ENCODE results near the gene SHBG.

SHBG gene, protein sequence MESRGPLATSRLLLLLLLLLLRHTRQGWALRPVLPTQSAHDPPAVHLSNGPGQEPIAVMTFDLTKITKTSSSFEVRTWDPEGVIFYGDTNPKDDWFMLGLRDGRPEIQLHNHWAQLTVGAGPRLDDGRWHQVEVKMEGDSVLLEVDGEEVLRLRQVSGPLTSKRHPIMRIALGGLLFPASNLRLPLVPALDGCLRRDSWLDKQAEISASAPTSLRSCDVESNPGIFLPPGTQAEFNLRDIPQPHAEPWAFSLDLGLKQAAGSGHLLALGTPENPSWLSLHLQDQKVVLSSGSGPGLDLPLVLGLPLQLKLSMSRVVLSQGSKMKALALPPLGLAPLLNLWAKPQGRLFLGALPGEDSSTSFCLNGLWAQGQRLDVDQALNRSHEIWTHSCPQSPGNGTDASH

DNA sequence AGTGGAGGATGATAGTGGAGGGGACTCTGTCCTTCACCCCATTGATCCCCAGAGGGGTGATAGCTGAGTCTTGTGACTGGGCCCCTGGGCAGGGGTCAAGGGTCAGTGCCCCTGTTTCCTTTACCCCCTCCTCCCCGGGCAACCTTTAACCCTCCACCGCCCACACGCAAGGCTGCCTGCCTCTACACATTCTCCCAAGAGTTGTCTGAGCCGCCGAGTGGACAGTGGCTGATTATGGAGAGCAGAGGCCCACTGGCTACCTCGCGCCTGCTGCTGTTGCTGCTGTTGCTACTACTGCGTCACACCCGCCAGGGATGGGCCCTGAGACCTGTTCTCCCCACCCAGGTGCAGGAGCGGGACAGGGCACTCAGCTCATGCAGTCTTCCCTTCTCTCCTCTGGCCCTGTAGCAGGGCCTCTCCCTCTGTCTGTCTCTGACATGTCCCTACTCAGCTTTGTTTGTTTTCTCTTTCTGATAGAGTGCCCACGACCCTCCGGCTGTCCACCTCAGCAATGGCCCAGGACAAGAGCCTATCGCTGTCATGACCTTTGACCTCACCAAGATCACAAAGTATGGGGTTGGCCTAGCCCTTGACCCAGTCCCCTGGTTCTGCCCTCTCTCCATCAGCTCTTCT lies at the start of gene SHBG:
SHBG (plus strand) TSS at position 197 of the 633 bp plus-strand sequence; CDS start at position 235, 38 bp downstream.
- H3K9me3 ChIP-seq (ENCODE audit: control insufficient read depth, insufficient read depth, low read length): no peaks in the 10 kb centered on the region
- H3K36me3 ChIP-seq (ENCODE audit: control insufficient read depth, low read length): no peaks in the 10 kb centered on the region
- no peaks in the 10 kb centered on the region for H3F3A ChIP-seq (ENCODE audit: control insufficient read depth, insufficient read depth)
- no peaks in the 10 kb centered on the region; the same call in 1 of the 2 replicates for H3K27me3 ChIP-seq (ENCODE audit: control insufficient read depth, low read length)
- no peaks in the 10 kb centered on the region; the same call in 1 of the 2 replicates for H3K4me1 ChIP-seq (ENCODE audit: control insufficient read depth, low read length)
- no peaks in the 10 kb centered on the region for H4K20me1 ChIP-seq (ENCODE audit: control insufficient read depth, insufficient read depth, low read depth, low read length)
- H3K4me3 ChIP-seq (ENCODE audit: low read length): no peak within 1 kb of the TSS
- H3K79me2 ChIP-seq (ENCODE audit: control insufficient read depth, low read length): no peaks in the 10 kb centered on the region
- H3K9me2 ChIP-seq (replicated peaks; ENCODE audit: control insufficient read depth, low read length): no peaks in the 10 kb centered on the region
- no peak for TF ChIP-seq EZH2phosphoT487 (IDR thresholded peaks at IDR 0.05; ENCODE audit: borderline replicate concordance, low read length)
- TF ChIP-seq, protein P1, sequence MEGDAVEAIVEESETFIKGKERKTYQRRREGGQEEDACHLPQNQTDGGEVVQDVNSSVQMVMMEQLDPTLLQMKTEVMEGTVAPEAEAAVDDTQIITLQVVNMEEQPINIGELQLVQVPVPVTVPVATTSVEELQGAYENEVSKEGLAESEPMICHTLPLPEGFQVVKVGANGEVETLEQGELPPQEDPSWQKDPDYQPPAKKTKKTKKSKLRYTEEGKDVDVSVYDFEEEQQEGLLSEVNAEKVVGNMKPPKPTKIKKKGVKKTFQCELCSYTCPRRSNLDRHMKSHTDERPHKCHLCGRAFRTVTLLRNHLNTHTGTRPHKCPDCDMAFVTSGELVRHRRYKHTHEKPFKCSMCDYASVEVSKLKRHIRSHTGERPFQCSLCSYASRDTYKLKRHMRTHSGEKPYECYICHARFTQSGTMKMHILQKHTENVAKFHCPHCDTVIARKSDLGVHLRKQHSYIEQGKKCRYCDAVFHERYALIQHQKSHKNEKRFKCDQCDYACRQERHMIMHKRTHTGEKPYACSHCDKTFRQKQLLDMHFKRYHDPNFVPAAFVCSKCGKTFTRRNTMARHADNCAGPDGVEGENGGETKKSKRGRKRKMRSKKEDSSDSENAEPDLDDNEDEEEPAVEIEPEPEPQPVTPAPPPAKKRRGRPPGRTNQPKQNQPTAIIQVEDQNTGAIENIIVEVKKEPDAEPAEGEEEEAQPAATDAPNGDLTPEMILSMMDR (IDR thresholded peaks at IDR 0.05; ENCODE audit: low read depth, low read length, poor library complexity, severe bottlenecking): no peak
- no peak within 1 kb of the TSS for H3K4me2 ChIP-seq (ENCODE audit: low read length)
- H3K27ac ChIP-seq (ENCODE audit: low read depth, low read length): no peak within 1 kb of the TSS

DNA sequence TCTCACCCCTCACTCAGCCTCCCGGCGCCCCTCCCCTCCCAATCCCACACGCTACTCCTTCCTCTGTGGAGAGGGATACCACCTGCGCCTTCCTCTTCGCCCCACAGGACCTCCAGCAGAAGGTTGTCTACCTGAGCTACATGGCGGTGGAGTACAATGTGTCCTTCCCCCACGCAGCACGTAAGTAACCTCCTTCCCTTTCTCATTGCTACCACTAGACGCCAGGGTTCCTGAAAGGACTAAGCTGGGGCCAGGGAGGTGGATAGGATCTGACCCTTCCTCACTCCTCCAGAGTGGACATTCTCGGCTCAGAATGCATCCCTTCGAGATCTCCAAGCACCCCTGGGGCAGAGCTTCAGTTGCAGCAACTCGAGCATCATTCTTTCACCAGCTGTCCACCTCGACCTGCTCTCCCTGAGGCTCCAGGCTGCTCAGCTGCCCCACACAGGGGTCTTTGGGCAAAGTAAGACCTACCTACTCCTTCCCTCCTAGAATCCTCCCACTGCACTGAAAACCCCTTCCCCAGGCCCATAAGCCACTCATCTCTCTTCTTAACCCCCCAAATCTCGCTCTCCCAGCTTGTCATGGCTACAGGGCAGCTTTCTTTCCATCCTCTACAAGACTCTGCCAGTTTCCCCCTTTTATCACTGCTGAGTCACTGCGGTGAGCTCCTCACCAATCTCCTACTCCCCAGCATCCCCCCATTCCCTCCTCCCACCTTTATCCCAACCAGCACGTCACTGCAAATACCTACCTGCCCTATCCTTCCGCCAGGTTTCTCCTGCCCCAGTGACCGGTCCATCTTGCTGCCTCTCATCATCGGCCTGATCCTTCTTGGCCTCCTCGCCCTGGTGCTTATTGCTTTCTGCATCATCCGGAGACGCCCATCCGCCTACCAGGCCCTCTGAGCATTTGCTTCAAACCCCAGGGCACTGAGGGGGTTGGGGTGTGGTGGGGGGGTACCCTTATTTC lies 49.0 kb upstream of the SHBG start:
- TF ChIP-seq EZH2phosphoT487 (IDR thresholded peaks at IDR 0.05; ENCODE audit: borderline replicate concordance, low read length): no peak
- TF ChIP-seq, protein P1 (IDR thresholded peaks at IDR 0.05; ENCODE audit: low read depth, low read length, poor library complexity, severe bottlenecking): no peak
- Histone ChIP-seq H3K4me1 (ENCODE audit: control insufficient read depth, low read length) (peaks cover 72% of the 10 kb centered on the region), H3K9me2 (replicated peaks; ENCODE audit: control insufficient read depth, low read length) (no peaks in the 10 kb centered on the region), H4K20me1 (ENCODE audit: control insufficient read depth, insufficient read depth, low read depth, low read length) (peaks cover 5% of the 10 kb centered on the region; the same call in 1 of the 2 replicates), H3K27me3 (ENCODE audit: control insufficient read depth, low read length) (no peaks in the 10 kb centered on the region), H3K4me3 (ENCODE audit: low read length) (no peak overlapping the region), H3K9me3 (ENCODE audit: control insufficient read depth, insufficient read depth, low read length) (no peaks in the 10 kb centered on the region), H3K36me3 (ENCODE audit: control insufficient read depth, low read length) (peaks cover 77% of the 10 kb centered on the region), H3K27ac (ENCODE audit: low read depth, low read length) (no peak overlapping the region), H3F3A (ENCODE audit: control insufficient read depth, insufficient read depth) (peaks cover 49% of the 10 kb centered on the region), H3K79me2 (ENCODE audit: control insufficient read depth, low read length) (peaks cover 39% of the 10 kb centered on the region), H3K4me2 (ENCODE audit: low read length) (no peak overlapping the region)

DNA sequence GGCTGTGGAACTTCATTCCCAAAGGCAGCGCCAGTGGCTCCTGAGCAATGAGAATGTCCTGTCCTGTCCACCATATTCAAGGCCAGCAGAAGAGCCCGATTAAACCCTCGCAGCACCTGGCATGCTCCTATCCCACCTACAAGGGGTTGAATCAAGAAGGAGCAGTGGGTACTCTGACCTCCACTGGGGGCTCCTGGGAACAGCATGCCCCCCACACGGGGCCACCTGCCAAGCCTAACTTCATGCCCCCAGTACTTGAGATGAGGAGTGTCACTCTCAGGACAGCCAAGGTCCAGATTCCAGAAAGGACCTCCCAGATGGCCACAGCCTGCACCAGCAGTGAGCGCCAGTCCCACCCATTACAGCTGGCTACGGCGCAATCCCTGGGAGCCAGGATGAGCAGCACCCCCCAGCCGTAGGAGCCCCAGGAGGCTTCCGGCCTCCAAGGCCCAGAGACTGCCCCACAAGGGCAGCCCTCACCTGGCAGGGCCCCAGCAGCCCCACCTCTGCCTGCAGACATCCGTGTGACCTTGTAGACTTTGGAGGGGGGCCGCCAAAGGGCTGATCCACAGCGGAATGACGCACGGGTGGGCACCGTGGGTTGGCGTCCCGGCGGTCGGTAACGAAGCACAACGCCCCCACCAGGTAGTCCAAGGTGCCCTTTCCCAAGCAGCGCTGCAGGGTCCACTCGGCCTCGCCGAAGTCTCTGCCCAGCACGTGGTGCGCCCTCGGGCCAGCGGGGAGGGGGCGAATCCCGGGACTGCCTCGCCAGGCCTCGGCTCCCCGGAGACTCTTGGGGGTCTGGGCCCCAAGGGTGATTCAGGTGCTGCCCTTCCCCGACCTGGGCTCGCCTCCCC lies 47.3 kb upstream of the SHBG start:
- Histone ChIP-seq H3K9me2 (replicated peaks; ENCODE audit: control insufficient read depth, low read length) (no peaks in the 10 kb centered on the region), H3K36me3 (ENCODE audit: control insufficient read depth, low read length) (peaks cover 74% of the 10 kb centered on the region), H3K4me2 (ENCODE audit: low read length) (peak overlapping the region; percentile 85), H3K27ac (ENCODE audit: low read depth, low read length) (peak overlapping the region; percentile 82), H3K9me3 (ENCODE audit: control insufficient read depth, insufficient read depth, low read length) (no peaks in the 10 kb centered on the region), H4K20me1 (ENCODE audit: control insufficient read depth, insufficient read depth, low read depth, low read length) (no peaks in the 10 kb centered on the region), H3K79me2 (ENCODE audit: control insufficient read depth, low read length) (peaks cover 42% of the 10 kb centered on the region), H3F3A (ENCODE audit: control insufficient read depth, insufficient read depth) (peaks cover 32% of the 10 kb centered on the region), H3K4me3 (ENCODE audit: low read length) (peak overlapping the region; percentile 93), H3K4me1 (ENCODE audit: control insufficient read depth, low read length) (peaks cover 55% of the 10 kb centered on the region), H3K27me3 (ENCODE audit: control insufficient read depth, low read length) (no peaks in the 10 kb centered on the region)
- TF ChIP-seq, protein P1 (IDR thresholded peaks at IDR 0.05; ENCODE audit: low read depth, low read length, poor library complexity, severe bottlenecking): no peak
- TF ChIP-seq EZH2phosphoT487 (IDR thresholded peaks at IDR 0.05; ENCODE audit: borderline replicate concordance, low read length): no peak

All from DOHH2 (cell line).